Ishikawa (cell line): ENCODE results near the gene FMNL2.

ENCODE experiments used
- CEBPB ChIP-seq: IDR thresholded peaks from 2 replicates; pipeline ENCODE4 v1.6.1; 2012
- EP300 ChIP-seq: IDR thresholded peaks from 2 replicates; pipeline ENCODE4 v1.6.1; 2012; ENCODE audit warnings: borderline replicate concordance
- FOXM1 ChIP-seq: IDR thresholded peaks from 2 replicates; pipeline ENCODE4 v1.6.1; 2012; ENCODE audit warnings: low read depth, borderline replicate concordance
- NFIC ChIP-seq: IDR thresholded peaks from 2 replicates; pipeline ENCODE4 v1.6.1; 2012
- RAD21 ChIP-seq: IDR thresholded peaks from 2 replicates; pipeline ENCODE4 v1.6.1; 2012; ENCODE audit warnings: low read depth
- TAF1 ChIP-seq: IDR thresholded peaks from 2 replicates; pipeline ENCODE4 v1.6.1; 2012; ENCODE audit warnings: low read depth, mild to moderate bottlenecking
- TCF12 ChIP-seq: IDR thresholded peaks from 2 replicates; pipeline ENCODE4 v1.6.1; 2012; ENCODE audit warnings: low read depth
- TEAD4 ChIP-seq: IDR thresholded peaks from 2 replicates; pipeline ENCODE4 v1.6.1; 2012
- YY1 ChIP-seq: IDR thresholded peaks from 2 replicates; pipeline ENCODE4 v1.6.1; 2012; ENCODE audit warnings: low read depth
- TF ChIP-seq, protein P1 (sequence below): IDR thresholded peaks from 2 replicates; pipeline ENCODE4 v1.6.1; 2012
- TF ChIP-seq, protein P2 (sequence below): IDR thresholded peaks from 2 replicates; pipeline ENCODE4 v1.6.1; 2012; ENCODE audit warnings: low read depth, mild to moderate bottlenecking

DNA sequence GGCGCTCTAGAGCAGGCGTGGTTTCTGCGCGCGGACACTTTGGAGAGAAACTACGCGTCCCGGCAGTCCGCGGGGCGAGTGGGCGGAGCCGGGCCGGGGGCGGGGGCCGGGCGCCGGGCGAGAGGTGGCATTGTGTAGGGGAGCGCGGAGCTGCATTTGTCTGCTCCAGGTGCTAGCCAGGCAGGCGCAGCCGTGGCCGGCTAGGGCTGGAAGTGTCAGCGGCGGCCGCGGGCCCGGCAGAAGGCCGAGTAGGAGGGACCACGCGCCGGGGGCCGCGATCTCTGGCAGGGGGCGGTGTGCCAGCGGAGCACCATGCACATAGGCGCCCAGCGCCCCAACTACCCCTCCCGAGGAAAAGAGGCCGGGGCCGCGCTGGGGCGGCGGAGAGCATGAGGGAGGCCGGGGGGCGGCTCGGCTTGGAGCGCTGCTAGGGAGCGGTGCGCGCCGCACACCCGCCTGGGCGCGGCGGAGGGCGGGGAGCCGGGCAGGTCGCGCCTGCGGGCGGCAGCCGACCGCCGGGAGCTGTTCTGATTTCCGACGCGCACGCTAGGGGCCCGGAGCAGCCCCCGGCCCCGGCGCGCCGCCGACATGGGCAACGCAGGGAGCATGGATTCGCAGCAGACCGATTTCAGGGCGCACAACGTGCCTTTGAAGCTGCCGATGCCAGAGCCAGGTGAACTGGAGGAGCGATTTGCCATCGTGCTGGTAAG lies at the start of gene FMNL2:
- TF ChIP-seq RAD21 = no peak
- no peak for TF ChIP-seq NFIC
- 0 out of 2 replicates have a peak, but pooled peaks have one; percentile 29 for TF ChIP-seq YY1
- no peak for TF ChIP-seq CEBPB
- TF ChIP-seq TCF12 = peak; percentile 27; the same call in 1 of the 2 replicates
- TF ChIP-seq, protein P1, sequence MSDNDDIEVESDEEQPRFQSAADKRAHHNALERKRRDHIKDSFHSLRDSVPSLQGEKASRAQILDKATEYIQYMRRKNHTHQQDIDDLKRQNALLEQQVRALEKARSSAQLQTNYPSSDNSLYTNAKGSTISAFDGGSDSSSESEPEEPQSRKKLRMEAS = peak; percentile 9; the same call in 1 of the 2 replicates
- no peak; the same call in 1 of the 2 replicates for TF ChIP-seq TEAD4
- no peak for TF ChIP-seq EP300
- TF ChIP-seq FOXM1 = no peak
- TF ChIP-seq, protein P2, sequence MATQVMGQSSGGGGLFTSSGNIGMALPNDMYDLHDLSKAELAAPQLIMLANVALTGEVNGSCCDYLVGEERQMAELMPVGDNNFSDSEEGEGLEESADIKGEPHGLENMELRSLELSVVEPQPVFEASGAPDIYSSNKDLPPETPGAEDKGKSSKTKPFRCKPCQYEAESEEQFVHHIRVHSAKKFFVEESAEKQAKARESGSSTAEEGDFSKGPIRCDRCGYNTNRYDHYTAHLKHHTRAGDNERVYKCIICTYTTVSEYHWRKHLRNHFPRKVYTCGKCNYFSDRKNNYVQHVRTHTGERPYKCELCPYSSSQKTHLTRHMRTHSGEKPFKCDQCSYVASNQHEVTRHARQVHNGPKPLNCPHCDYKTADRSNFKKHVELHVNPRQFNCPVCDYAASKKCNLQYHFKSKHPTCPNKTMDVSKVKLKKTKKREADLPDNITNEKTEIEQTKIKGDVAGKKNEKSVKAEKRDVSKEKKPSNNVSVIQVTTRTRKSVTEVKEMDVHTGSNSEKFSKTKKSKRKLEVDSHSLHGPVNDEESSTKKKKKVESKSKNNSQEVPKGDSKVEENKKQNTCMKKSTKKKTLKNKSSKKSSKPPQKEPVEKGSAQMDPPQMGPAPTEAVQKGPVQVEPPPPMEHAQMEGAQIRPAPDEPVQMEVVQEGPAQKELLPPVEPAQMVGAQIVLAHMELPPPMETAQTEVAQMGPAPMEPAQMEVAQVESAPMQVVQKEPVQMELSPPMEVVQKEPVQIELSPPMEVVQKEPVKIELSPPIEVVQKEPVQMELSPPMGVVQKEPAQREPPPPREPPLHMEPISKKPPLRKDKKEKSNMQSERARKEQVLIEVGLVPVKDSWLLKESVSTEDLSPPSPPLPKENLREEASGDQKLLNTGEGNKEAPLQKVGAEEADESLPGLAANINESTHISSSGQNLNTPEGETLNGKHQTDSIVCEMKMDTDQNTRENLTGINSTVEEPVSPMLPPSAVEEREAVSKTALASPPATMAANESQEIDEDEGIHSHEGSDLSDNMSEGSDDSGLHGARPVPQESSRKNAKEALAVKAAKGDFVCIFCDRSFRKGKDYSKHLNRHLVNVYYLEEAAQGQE = no peak
- TF ChIP-seq TAF1 = peak; percentile 96
